Ovary (tissue), 9 donors: ENCODE results near the gene TMEM271. TPM values are rescaled to one million over a fixed set of nuclear protein-coding genes. Genes with fewer than 3 reads are reported as not detected.

Source experiments
- DNase-seq, 5 donors: peaks; one replicate each; pipeline ENCODE4 v3.0.0-alpha.2; 2019 to 2020
- H3K27ac ChIP-seq, 2 donors: fragments of 200-600 bp; one replicate each; pipeline versions ENCODE4 v1.5.1 to v1.8.0; 2019 to 2022
- H3K27me3 ChIP-seq: fragments of 200-600 bp; one replicate; pipeline ENCODE4 v1.8.0; 2022
- H3K36me3 ChIP-seq: fragments of 200-600 bp; sonication (generic); one replicate; pipeline ENCODE4 v1.5.1; 2019
- H3K4me1 ChIP-seq: one replicate; pipeline ENCODE4 v1.8.1; 2013; ENCODE audit warnings: mild to moderate bottlenecking, moderate library complexity; ENCODE audit not compliant: insufficient read depth
- H3K4me3 ChIP-seq: fragments of 200-600 bp; sonication (generic); one replicate; pipeline ENCODE4 v1.5.1; 2017
- H3K9me3 ChIP-seq, 2 donors: fragments of 200-600 bp in 1 of 2; sonication (generic) in 1 of 2; one replicate each; pipeline versions ENCODE4 v1.5.1 to v1.8.1; 2013 to 2019; ENCODE audit warnings: mild to moderate bottlenecking in 1 of 2, moderate library complexity in 1 of 2
- EP300 ChIP-seq: sonication (generic); formaldehyde crosslinking; IDR thresholded peaks from one replicate; pipeline ENCODE4 v1.6.1; 2017; ENCODE audit warnings: antibody characterized with exemption
- POLR2A ChIP-seq: fragments of 450-650 bp; IDR thresholded peaks from one replicate; pipeline ENCODE4 v1.6.1; 2017; ENCODE audit warnings: antibody characterized with exemption, mild to moderate bottlenecking, moderate library complexity
- WGBS, 3 donors: extraction: QIAGEN DNeasy Blood & Tissue Kit in 1 of 3; methylation state at CpG; one replicate each; pipeline versions ENCODE4 v1.1.5 to v1.1.7; 2013 to 2017; 5-methylcytosine and 5-hydroxymethylcytosine counted together
- intact Hi-C, 4 donors: fragments of 100-400 bp; cut with DNase I; formaldehyde crosslinking; loops; one replicate each; pipeline versions ENCODE4 v1.11.0 to v1.15.1; 2022 to 2023
- polyA plus RNA-seq, 2 donors: library from polyadenylated mRNA; stranded (reverse); fragments of 200-250 nt in 1 of 2; fragments of 350-450 nt in 1 of 2; fragmentation: Illumina TruSeq in 1 of 2; extraction: RNeasy Lipid Tissue Mini Kit (QIAGEN cat#74804) in 1 of 2; gene quantifications; one replicate each; pipeline ENCODE4 v1.2.3, GENCODE V29; 2013 to 2014
- total RNA-seq, 7 donors: library from RNA; depleted of rRNA in 2 of 7; stranded (reverse); fragments of >200 nt in 2 of 7; fragmentation: NEBNext Ultra II Directional in 3 of 7; extraction: Animal tissue kit (Norgen Biotek cat#: 25700) in 3 of 7; gene quantifications; one replicate each; pipeline versions ENCODE4 v1.1.0 to v1.2.4, GENCODE V29; 2016 to 2023
- TF ChIP-seq, protein P1 (sequence below), 3 donors: fragments of 450-650 bp in 2 of 3; fragments of 200-600 bp in 1 of 3; IDR thresholded peaks; one replicate each; pipeline versions ENCODE4 v1.5.1 to v1.8.0; 2016 to 2022; ENCODE audit warnings: antibody characterized with exemption in 3 of 3, mild to moderate bottlenecking in 1 of 3
- donor health status: DM: no; HTN: no; CAD: no; lungs with moderate emphysema.
- donor health status: DM: no; HTN: no; CAD: no.
- donor health status: Bipolar disorder and iron deficiency.
- donor health status: DM: yes; HTN: yes; CAD: no.
- donor health status: DM: no; HTN: no; CAD: no.
- donor health status: DM: yes; HTN: yes; CAD: no.

Gene TMEM271
- total and polyA plus RNA-seq, 9 donors: not detected

DNA sequence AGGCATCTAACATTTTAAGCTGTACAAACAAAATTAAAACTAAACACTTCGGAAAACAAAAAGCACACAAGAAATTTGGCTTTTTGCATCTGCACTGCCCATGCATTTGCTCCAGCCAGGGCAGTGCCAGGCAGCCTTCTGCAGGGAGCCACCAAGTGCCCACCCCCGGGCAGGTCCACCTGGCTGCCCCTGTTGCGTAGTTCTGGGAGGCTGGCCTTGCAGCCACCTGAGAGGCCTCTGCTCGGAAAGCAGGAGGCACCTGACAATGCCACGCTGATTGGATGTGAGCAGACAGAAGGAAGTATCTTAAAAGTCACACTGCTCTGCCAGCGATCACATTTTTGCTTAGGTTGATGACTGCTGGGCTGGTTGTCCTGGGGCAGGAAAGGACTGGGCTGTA is 3.5 kb downstream of the TMEM271 start:
- peaks cover 0 to 3% of the 10 kb centered on the region in 2 donors for H3K9me3 ChIP-seq
- no peak overlapping the region for H3K27ac ChIP-seq
- H3K4me3 ChIP-seq: no peak overlapping the region
- no peak for TF ChIP-seq POLR2A
- TF ChIP-seq, protein P1, sequence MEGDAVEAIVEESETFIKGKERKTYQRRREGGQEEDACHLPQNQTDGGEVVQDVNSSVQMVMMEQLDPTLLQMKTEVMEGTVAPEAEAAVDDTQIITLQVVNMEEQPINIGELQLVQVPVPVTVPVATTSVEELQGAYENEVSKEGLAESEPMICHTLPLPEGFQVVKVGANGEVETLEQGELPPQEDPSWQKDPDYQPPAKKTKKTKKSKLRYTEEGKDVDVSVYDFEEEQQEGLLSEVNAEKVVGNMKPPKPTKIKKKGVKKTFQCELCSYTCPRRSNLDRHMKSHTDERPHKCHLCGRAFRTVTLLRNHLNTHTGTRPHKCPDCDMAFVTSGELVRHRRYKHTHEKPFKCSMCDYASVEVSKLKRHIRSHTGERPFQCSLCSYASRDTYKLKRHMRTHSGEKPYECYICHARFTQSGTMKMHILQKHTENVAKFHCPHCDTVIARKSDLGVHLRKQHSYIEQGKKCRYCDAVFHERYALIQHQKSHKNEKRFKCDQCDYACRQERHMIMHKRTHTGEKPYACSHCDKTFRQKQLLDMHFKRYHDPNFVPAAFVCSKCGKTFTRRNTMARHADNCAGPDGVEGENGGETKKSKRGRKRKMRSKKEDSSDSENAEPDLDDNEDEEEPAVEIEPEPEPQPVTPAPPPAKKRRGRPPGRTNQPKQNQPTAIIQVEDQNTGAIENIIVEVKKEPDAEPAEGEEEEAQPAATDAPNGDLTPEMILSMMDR (IDR thresholded peaks at IDR 0.05): no peak
- no peak for TF ChIP-seq EP300
- H3K27me3 ChIP-seq: no peaks in the 10 kb centered on the region
- no peak for DNase-seq
- intact Hi-C loops: no loop called here
- 85 to 89% (median 88%) methylated on average over 6 of the region's 6 CpGs for WGBS, 3 donors
- peaks cover 1% of the 10 kb centered on the region for H3K4me1 ChIP-seq
- no peaks in the 10 kb centered on the region for H3K36me3 ChIP-seq

DNA sequence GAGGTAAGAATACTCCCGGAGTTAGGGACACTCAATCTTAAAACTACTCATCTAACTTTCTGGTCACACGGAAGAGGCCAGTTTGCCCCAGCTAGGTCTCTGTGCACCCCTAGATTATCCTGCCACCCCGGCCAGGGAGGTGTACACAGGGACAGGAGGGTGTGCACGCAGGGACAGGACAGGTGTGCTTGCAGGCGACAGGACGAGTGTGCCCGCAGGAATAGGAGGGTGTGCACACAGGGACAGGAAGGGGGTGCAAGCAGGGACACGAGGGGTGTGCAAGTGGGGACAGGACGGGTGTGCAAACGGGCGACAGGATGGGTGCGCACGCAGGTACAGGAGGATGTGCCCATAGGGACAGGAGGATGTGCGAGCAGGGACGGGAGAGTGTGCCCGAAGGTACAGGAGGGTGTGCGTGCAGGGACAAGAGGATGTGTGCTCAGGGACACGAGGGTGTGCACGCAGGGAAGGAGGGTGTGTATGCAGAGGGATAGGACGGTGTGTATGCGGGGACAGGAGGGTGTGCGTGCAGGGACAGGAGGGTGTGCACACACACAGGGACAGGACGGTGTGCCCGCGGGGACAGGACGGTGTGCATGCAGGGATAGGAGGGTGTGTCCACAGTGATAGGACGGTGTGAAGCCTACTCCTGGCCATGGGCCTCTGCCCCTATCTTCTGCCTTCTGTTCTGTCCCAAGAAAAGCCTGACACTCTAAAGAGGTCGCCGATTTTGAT is 4.1 kb downstream of the TMEM271 start:
- peaks cover 1% of the 10 kb centered on the region for H3K4me1 ChIP-seq
- peaks cover 0 to 3% of the 10 kb centered on the region in 2 donors for H3K9me3 ChIP-seq
- 81 to 87% (median 84%) methylated on average over 29 of the region's 29 CpGs for WGBS, 3 donors
- H3K27ac ChIP-seq: no peak overlapping the region
- DNase-seq: no peak
- intact Hi-C loops: no loop called here
- TF ChIP-seq POLR2A (no peak), EP300 (no peak)
- TF ChIP-seq, protein P1 (IDR thresholded peaks at IDR 0.05): no peak
- H3K27me3 ChIP-seq: no peaks in the 10 kb centered on the region
- no peaks in the 10 kb centered on the region for H3K36me3 ChIP-seq
- no peak overlapping the region for H3K4me3 ChIP-seq

DNA sequence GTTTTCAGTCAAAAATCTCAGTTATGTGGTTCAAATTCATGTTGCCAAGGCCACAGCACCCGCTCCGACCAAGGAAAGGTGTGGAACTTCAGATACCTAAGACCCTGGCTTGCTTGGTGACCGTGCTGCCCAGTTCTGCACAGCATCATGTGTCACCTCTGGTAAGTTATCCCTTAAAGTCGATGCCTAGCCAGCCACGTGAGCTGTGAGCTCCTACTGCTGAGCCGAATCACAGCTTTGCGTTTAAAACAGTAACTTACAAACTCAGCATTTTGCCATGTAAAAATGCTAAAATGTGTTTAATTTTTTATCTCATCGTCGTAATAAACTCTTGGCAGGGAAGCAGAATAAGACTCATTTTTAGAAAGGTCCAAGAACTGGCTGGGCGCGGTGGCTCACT is 5.3 kb downstream of the TMEM271 start:
- 77 to 84% (median 81%) methylated on average over 11 of the region's 11 CpGs for WGBS, 3 donors
- no peak for DNase-seq
- H3K4me1 ChIP-seq: peaks cover 1% of the 10 kb centered on the region
- H3K36me3 ChIP-seq: no peaks in the 10 kb centered on the region
- no peak overlapping the region for H3K27ac ChIP-seq
- TF ChIP-seq, protein P1 (IDR thresholded peaks at IDR 0.05): no peak
- TF ChIP-seq POLR2A: no peak
- no peak for TF ChIP-seq EP300
- peaks cover 0 to 3% of the 10 kb centered on the region in 2 donors for H3K9me3 ChIP-seq
- H3K4me3 ChIP-seq: no peak overlapping the region
- no peaks in the 10 kb centered on the region for H3K27me3 ChIP-seq
- intact Hi-C loops: no loop called here

DNA sequence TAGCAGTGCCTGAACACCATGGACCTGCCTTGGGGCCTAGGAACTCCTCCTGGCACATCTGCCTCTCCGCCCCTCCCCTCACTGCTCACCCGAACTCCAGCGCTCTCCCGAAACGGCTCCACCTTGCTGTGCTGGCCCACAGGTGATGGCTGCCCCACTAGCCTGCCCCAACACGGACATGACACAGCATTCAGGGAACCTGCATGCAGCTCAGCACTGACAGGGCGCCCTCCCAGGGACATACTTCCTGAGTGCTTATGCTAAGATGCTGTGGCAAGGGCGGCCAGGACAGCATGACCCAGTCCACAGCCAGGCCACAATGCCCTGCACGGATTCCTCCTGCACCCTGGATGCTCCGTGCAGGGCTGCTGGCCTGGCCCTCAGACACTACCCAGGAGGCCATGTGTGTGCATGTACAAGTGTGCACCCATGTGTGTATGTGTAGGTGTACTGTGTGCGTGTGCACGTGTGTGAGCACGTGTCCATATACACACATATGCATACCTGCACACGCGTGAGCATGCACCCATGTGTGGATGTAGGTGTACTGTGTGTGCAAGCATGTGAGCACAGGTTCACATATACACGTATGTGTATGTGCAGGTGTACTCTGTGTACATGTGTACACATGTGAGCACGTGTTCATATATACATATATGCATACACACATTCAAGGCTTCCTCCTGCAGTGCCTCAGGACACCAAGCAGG is 6.0 kb downstream of the TMEM271 start:
- Histone ChIP-seq H3K27ac (no peak overlapping the region), H3K36me3 (no peaks in the 10 kb centered on the region), H3K4me3 (no peak overlapping the region), H3K9me3 (peaks cover 0 to 3% of the 10 kb centered on the region in 2 donors), H3K4me1 (peaks cover 1% of the 10 kb centered on the region), H3K27me3 (no peaks in the 10 kb centered on the region)
- DNase-seq: no peak
- TF ChIP-seq, protein P1 (IDR thresholded peaks at IDR 0.05): no peak
- intact Hi-C loops: no loop called here
- 69 to 81% (median 79%) methylated on average over 17 of the region's 17 CpGs for WGBS, 3 donors
